ENCODE measurements around the gene PRDM11.
A peak's percentile ranks its signal among the peaks of the same experiment; 100 is the strongest.
"Not testable (repeated sequence)": the region's sequence is repeated elsewhere in the genome, so short reads cannot be mapped to it uniquely, and the experiment has no call there.

PRDM11 gene

GRCh38 chr11:45108070-45109064 lies 38.1 kb upstream of the PRDM11 start:
- TF ChIP-seq, protein P1, sequence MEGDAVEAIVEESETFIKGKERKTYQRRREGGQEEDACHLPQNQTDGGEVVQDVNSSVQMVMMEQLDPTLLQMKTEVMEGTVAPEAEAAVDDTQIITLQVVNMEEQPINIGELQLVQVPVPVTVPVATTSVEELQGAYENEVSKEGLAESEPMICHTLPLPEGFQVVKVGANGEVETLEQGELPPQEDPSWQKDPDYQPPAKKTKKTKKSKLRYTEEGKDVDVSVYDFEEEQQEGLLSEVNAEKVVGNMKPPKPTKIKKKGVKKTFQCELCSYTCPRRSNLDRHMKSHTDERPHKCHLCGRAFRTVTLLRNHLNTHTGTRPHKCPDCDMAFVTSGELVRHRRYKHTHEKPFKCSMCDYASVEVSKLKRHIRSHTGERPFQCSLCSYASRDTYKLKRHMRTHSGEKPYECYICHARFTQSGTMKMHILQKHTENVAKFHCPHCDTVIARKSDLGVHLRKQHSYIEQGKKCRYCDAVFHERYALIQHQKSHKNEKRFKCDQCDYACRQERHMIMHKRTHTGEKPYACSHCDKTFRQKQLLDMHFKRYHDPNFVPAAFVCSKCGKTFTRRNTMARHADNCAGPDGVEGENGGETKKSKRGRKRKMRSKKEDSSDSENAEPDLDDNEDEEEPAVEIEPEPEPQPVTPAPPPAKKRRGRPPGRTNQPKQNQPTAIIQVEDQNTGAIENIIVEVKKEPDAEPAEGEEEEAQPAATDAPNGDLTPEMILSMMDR (conservative IDR thresholded peaks at IDR 0.05; ENCODE audit: low read depth, low read length), result no peak
- H3K9ac ChIP-seq, result no peak overlapping the region
- H3K27me3 ChIP-seq (ENCODE audit: insufficient read depth, low read depth), result no peaks in the 10 kb centered on the region
- no peaks in the 10 kb centered on the region for H4K20me1 ChIP-seq (ENCODE audit: insufficient read depth)
- no peaks in the 10 kb centered on the region for H3K79me2 ChIP-seq (ENCODE audit: insufficient read depth, low read depth)
- H3K27ac ChIP-seq, result no peak overlapping the region
- no peak overlapping the region for H2AFZ ChIP-seq (ENCODE audit: low read depth)
- H3K4me3 ChIP-seq (IDR thresholded peaks at IDR 0.05; ENCODE audit: insufficient read depth, low read depth, low read length), result no peak overlapping the region
- H3K36me3 ChIP-seq (ENCODE audit: insufficient read depth), result no peaks in the 10 kb centered on the region
- no peak overlapping the region for H3K4me2 ChIP-seq
- H3K4me1 ChIP-seq (ENCODE audit: low read depth, poor library complexity, severe bottlenecking), result peaks cover 4% of the 10 kb centered on the region

GRCh38 chr11:45109400-45109799 lies 37.0 kb upstream of the PRDM11 start:
- Histone ChIP-seq H3K27ac (no peak overlapping the region), H3K79me2 (ENCODE audit: insufficient read depth, low read depth) (no peaks in the 10 kb centered on the region), H2AFZ (ENCODE audit: low read depth) (no peak overlapping the region), H3K4me3 (IDR thresholded peaks at IDR 0.05; ENCODE audit: insufficient read depth, low read depth, low read length) (no peak overlapping the region), H3K36me3 (ENCODE audit: insufficient read depth) (no peaks in the 10 kb centered on the region), H3K27me3 (ENCODE audit: insufficient read depth, low read depth) (no peaks in the 10 kb centered on the region), H3K4me2 (no peak overlapping the region), H3K4me1 (ENCODE audit: low read depth, poor library complexity, severe bottlenecking) (peaks cover 4% of the 10 kb centered on the region), H3K9ac (no peak overlapping the region), H4K20me1 (ENCODE audit: insufficient read depth) (no peaks in the 10 kb centered on the region)
- TF ChIP-seq, protein P1 (conservative IDR thresholded peaks at IDR 0.05; ENCODE audit: low read depth, low read length), result no peak

- TF ChIP-seq, protein P1 (conservative IDR thresholded peaks at IDR 0.05; ENCODE audit: low read depth, low read length), result peak; percentile 69
- Histone ChIP-seq H2AFZ (ENCODE audit: low read depth) (no peak overlapping the region), H3K36me3 (ENCODE audit: insufficient read depth) (no peaks in the 10 kb centered on the region), H3K27ac (no peak overlapping the region), H3K27me3 (ENCODE audit: insufficient read depth, low read depth) (no peaks in the 10 kb centered on the region), H4K20me1 (ENCODE audit: insufficient read depth) (no peaks in the 10 kb centered on the region), H3K4me3 (IDR thresholded peaks at IDR 0.05; ENCODE audit: insufficient read depth, low read depth, low read length) (no peak overlapping the region), H3K4me1 (ENCODE audit: low read depth, poor library complexity, severe bottlenecking) (peaks cover 4% of the 10 kb centered on the region), H3K9ac (no peak overlapping the region), H3K4me2 (no peak overlapping the region), H3K79me2 (ENCODE audit: insufficient read depth, low read depth) (no peaks in the 10 kb centered on the region)
Measured at GRCh38 chr11:45110562-45110961, 35.9 kb upstream of the PRDM11 start.

GRCh38 chr11:45113807-45114206 lies 32.6 kb upstream of the PRDM11 start:
- TF ChIP-seq, protein P1 (conservative IDR thresholded peaks at IDR 0.05; ENCODE audit: low read depth, low read length), result no peak
- Histone ChIP-seq H3K27ac (no peak overlapping the region), H3K27me3 (ENCODE audit: insufficient read depth, low read depth) (no peaks in the 10 kb centered on the region), H3K36me3 (ENCODE audit: insufficient read depth) (no peaks in the 10 kb centered on the region), H3K4me3 (IDR thresholded peaks at IDR 0.05; ENCODE audit: insufficient read depth, low read depth, low read length) (no peak overlapping the region), H3K4me1 (ENCODE audit: low read depth, poor library complexity, severe bottlenecking) (no peaks in the 10 kb centered on the region), H3K4me2 (no peak overlapping the region), H3K79me2 (ENCODE audit: insufficient read depth, low read depth) (no peaks in the 10 kb centered on the region), H2AFZ (ENCODE audit: low read depth) (no peak overlapping the region), H3K9ac (no peak overlapping the region), H4K20me1 (ENCODE audit: insufficient read depth) (no peaks in the 10 kb centered on the region)

DNA sequence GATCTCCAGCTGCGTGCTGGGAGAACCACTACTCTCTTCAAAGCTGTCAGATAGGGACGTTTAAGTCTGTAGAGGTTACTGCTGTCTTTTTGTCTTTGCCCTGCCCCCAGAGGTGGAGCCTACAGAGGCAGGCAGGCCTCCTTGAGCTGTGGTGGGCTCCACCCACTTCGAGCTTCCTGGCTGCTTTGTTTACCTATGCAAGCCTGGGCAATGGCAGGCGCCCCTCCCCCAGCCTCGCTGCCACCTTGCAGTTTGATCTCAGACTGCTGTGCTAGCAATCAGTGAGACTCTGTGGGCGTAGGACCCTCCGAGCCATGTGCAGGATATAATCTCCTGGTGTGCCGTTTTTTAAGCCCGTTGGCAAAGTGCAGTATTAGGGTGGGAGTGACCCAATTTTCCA lies 18.6 kb upstream of the PRDM11 start:
- not testable (repeated sequence) for H3K79me2 ChIP-seq (ENCODE audit: insufficient read depth, low read depth); H3K4me3 ChIP-seq (IDR thresholded peaks at IDR 0.05; ENCODE audit: insufficient read depth, low read depth, low read length); H3K4me1 ChIP-seq (ENCODE audit: low read depth, poor library complexity, severe bottlenecking); H3K27me3 ChIP-seq (ENCODE audit: insufficient read depth, low read depth); H4K20me1 ChIP-seq (ENCODE audit: insufficient read depth); H3K36me3 ChIP-seq (ENCODE audit: insufficient read depth)
- H3K4me2 ChIP-seq, result peak overlapping the region; percentile 17; the same call in 1 of the 2 replicates
- peak overlapping the region; percentile 34; the same call in 1 of the 2 replicates for H2AFZ ChIP-seq (ENCODE audit: low read depth)
- H3K27ac ChIP-seq, result peak overlapping the region; percentile 81
- peak overlapping the region; percentile 64; the same call in 1 of the 2 replicates for H3K9ac ChIP-seq

All from KMS-11 (cell line).